Karpas-422 (cell line): Measurements from ENCODE around the gene CEBPE. TPM values are rescaled to one million over a fixed set of nuclear protein-coding genes. Genes with fewer than 3 reads are reported as not detected.
"Not testable (repeated sequence)": the region's sequence is repeated elsewhere in the genome, so short reads cannot be mapped to it uniquely, and the experiment has no call there.

Source experiments
- DNase-seq: peaks from one replicate; pipeline ENCODE4 v3.0.0-alpha.2; 2015
- H2AFZ ChIP-seq: fragments of 200-600 bp; sonication (generic); 2 replicates; pipeline ENCODE4 v1.6.1; 2014; ENCODE audit warnings: antibody characterized with exemption, low read length, mixed read lengths
- H3K27ac ChIP-seq: fragments of 200-600 bp; sonication (generic); 2 replicates; pipeline ENCODE4 v1.5.1; 2014; ENCODE audit warnings: mild to moderate bottlenecking, low read length, moderate library complexity
- H3K27me3 ChIP-seq: fragments of 200-600 bp; sonication (generic); 2 replicates; pipeline ENCODE4 v1.6.1; 2014; ENCODE audit warnings: low read length, mixed read lengths
- H3K36me3 ChIP-seq: fragments of 200-600 bp; sonication (generic); 2 replicates; pipeline ENCODE4 v1.6.1; 2014; ENCODE audit warnings: low read length, mixed read lengths; ENCODE audit not compliant: insufficient read depth
- H3K4me1 ChIP-seq: fragments of 200-600 bp; sonication (generic); 2 replicates; pipeline ENCODE4 v1.6.1; 2014; ENCODE audit warnings: mild to moderate bottlenecking, low read length, mixed read lengths
- H3K4me2 ChIP-seq: fragments of 200-600 bp; sonication (generic); 2 replicates; pipeline ENCODE4 v1.6.1; 2014; ENCODE audit warnings: low read length, low read depth, mild to moderate bottlenecking; ENCODE audit not compliant: poor library complexity, severe bottlenecking
- H3K4me3 ChIP-seq: fragments of 200-600 bp; sonication (generic); 2 replicates; pipeline ENCODE4 v1.5.1; 2014; ENCODE audit warnings: mild to moderate bottlenecking, antibody characterized with exemption, low read length, mixed read lengths
- H3K79me2 ChIP-seq: fragments of 200-600 bp; sonication (generic); 2 replicates; pipeline ENCODE4 v1.6.1; 2014; ENCODE audit warnings: mild to moderate bottlenecking, low read length, mixed read lengths
- H3K9ac ChIP-seq: fragments of 200-600 bp; sonication (generic); 2 replicates; pipeline ENCODE4 v1.6.0; 2014; ENCODE audit warnings: low read length
- H3K9me2 ChIP-seq: fragments of 200-600 bp; sonication (generic), shearing (Covaris generic); replicated peaks from 2 replicates; pipeline ENCODE4 v1.6.0; 2014; ENCODE audit warnings: mild to moderate bottlenecking, low read length, moderate library complexity; ENCODE audit not compliant: insufficient read depth
- H3K9me3 ChIP-seq: fragments of 300-700, 200-600 bp; sonication (generic); 2 replicates; pipeline ENCODE4 v1.6.1; 2014; ENCODE audit warnings: low read length, mixed read lengths
- H4K20me1 ChIP-seq: fragments of 200-600 bp; sonication (generic); 2 replicates; pipeline ENCODE4 v1.6.1; 2014; ENCODE audit warnings: mild to moderate bottlenecking, antibody characterized with exemption, low read length, low read depth; ENCODE audit not compliant: insufficient read depth
- total RNA-seq: library from RNA; depleted of rRNA; stranded (reverse); fragments of >200 nt; shearing (Covaris generic); gene quantifications from 2 replicates; pipeline ENCODE4 v1.2.3, GENCODE V29; 2014; ENCODE audit warnings: low replicate concordance

The CEBPE gene
- total RNA-seq, 1 experiment from 2014 or later, result not detected

DNA sequence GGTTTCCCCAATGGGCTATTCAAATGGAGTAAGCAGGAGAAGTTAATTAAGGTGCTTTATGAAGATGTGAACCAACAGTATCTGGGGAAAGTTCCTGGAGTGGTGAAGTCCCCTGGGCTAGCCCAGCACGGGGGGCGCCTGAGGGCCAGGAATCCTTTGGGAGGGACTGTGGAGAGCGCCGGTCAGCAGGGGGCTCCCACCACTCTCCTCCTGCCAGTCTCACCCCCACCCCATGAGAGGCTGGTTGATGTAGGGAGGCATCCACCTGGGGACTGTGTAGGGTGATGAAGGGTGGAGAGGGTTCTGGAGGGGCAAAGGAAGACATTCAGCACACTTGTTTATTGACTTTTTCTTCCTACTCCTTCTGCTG, 4.4 kb downstream of the CEBPE start:
- Histone ChIP-seq H3K9ac (no peak overlapping the region), H3K4me2 (no peak overlapping the region), H3K36me3 (no peaks in the 10 kb centered on the region), H3K27ac (no peak overlapping the region), H3K4me1 (peaks cover 14% of the 10 kb centered on the region), H3K27me3 (no peaks in the 10 kb centered on the region), H4K20me1 (no peaks in the 10 kb centered on the region), H3K9me2 (no peaks in the 10 kb centered on the region), H3K9me3 (no peaks in the 10 kb centered on the region), H3K4me3 (no peak overlapping the region), H2AFZ (no peak overlapping the region), H3K79me2 (no peaks in the 10 kb centered on the region)
- DNase-seq, result no peak

- Histone ChIP-seq H3K9me3 (no peaks in the 10 kb centered on the region), H3K4me3 (no peak overlapping the region), H2AFZ (no peak overlapping the region), H3K9me2 (no peaks in the 10 kb centered on the region), H3K4me2 (no peak overlapping the region), H3K27ac (no peak overlapping the region), H3K4me1 (peaks cover 9% of the 10 kb centered on the region), H4K20me1 (no peaks in the 10 kb centered on the region), H3K9ac (no peak overlapping the region), H3K27me3 (no peaks in the 10 kb centered on the region), H3K79me2 (no peaks in the 10 kb centered on the region), H3K36me3 (no peaks in the 10 kb centered on the region)
- no peak for DNase-seq
Observed at GRCh38 chr14:23114120-23114458, 5.0 kb downstream of the CEBPE start.

GRCh38 chr14:23113431-23114119, 5.5 kb downstream of the CEBPE start:
- Histone ChIP-seq H3K79me2 (no peaks in the 10 kb centered on the region), H3K27ac (no peak overlapping the region), H3K27me3 (no peaks in the 10 kb centered on the region), H2AFZ (no peak overlapping the region), H3K4me3 (no peak overlapping the region), H3K9me2 (no peaks in the 10 kb centered on the region), H4K20me1 (no peaks in the 10 kb centered on the region), H3K4me2 (no peak overlapping the region), H3K4me1 (peaks cover 8% of the 10 kb centered on the region), H3K36me3 (no peaks in the 10 kb centered on the region), H3K9ac (no peak overlapping the region), H3K9me3 (no peaks in the 10 kb centered on the region)
- no peak for DNase-seq

- Histone ChIP-seq H3K9me3 (no peaks in the 10 kb centered on the region), H3K27ac (no peak overlapping the region), H3K4me2 (no peak overlapping the region), H3K4me1 (peaks cover 8% of the 10 kb centered on the region), H3K4me3 (no peak overlapping the region), H3K79me2 (no peaks in the 10 kb centered on the region), H3K9me2 (no peaks in the 10 kb centered on the region), H4K20me1 (no peaks in the 10 kb centered on the region), H2AFZ (no peak overlapping the region), H3K27me3 (no peaks in the 10 kb centered on the region), H3K9ac (no peak overlapping the region), H3K36me3 (no peaks in the 10 kb centered on the region)
- DNase-seq, result no peak
Observed at GRCh38 chr14:23112359-23113178, 6.5 kb downstream of the CEBPE start.

DNA sequence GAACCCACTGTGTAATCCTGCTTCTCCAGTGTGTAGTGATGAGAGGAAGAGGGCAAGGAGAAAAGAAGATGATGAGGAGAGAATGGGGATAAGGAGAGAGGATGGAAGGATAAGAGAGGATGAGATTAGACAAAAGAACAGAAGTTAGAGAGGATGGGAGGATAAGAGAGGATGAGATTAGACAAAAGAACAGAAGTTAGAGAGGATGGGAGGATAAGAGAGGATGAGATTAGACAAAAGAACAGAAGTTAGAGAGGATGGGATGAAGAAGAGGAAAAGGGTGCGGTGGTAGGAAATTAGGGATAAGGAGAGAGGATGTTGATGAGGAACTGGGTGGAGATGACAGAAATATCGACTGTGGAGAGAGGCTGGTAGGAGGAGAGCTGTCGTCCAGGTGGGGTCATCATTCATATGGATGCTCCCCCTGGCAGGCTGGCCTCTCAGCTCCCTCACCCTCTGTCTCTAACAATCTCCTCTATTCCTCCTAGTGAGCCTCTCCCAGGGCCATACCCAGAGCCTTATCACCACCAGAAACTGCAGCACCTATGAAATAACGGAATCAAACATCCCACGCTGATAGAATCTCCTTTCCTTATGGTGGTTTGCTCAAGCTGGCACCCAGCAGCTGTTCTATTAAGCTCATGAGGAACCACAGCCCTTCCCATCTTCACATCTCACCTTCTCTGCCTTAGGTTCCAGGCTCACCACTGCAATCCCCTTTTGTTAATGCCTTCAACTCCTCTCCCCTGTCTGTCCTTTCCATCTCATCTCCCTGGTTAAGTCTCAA, 8.3 kb downstream of the CEBPE start:
- Histone ChIP-seq H3K9me2 (no peaks in the 10 kb centered on the region), H3K4me2 (no peak overlapping the region), H2AFZ (no peak overlapping the region), H3K27me3 (no peaks in the 10 kb centered on the region), H4K20me1 (no peaks in the 10 kb centered on the region), H3K4me1 (peaks cover 8% of the 10 kb centered on the region), H3K4me3 (no peak overlapping the region), H3K9ac (no peak overlapping the region), H3K79me2 (no peaks in the 10 kb centered on the region), H3K36me3 (no peaks in the 10 kb centered on the region), H3K9me3 (no peaks in the 10 kb centered on the region), H3K27ac (no peak overlapping the region)
- DNase-seq, result no peak

DNA sequence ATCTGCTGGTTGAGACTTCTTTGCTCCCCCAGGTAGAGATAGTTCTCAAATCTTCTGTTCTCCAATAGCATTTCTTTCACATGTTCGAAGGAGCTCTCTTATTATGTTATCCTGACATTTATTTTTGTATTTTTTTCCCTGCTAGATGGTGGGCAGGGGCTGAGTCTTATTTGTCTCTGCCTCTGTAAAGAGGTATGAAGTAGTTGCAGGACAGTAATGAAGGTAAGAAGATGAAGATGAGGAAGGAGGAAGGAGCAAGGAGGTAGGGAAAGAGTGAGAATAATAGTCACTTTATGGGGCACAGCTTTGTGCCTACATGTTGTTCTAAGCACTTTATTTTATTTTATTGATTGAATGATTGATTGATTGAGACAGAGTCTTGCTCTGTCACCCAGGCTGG, 9.3 kb downstream of the CEBPE start:
- no peak overlapping the region for H2AFZ ChIP-seq
- no peaks in the 10 kb centered on the region for H3K9me3 ChIP-seq
- H3K36me3 ChIP-seq, result no peaks in the 10 kb centered on the region
- peaks cover 4% of the 10 kb centered on the region; the same call in 1 of the 2 replicates for H3K4me1 ChIP-seq
- H3K79me2 ChIP-seq, result no peaks in the 10 kb centered on the region
- no peak overlapping the region for H3K27ac ChIP-seq
- no peak overlapping the region for H3K9ac ChIP-seq
- H4K20me1 ChIP-seq, result no peaks in the 10 kb centered on the region
- H3K4me2 ChIP-seq, result no peak overlapping the region
- no peaks in the 10 kb centered on the region for H3K9me2 ChIP-seq
- no peaks in the 10 kb centered on the region for H3K27me3 ChIP-seq
- H3K4me3 ChIP-seq, result no peak overlapping the region
- DNase-seq, result no peak

DNA sequence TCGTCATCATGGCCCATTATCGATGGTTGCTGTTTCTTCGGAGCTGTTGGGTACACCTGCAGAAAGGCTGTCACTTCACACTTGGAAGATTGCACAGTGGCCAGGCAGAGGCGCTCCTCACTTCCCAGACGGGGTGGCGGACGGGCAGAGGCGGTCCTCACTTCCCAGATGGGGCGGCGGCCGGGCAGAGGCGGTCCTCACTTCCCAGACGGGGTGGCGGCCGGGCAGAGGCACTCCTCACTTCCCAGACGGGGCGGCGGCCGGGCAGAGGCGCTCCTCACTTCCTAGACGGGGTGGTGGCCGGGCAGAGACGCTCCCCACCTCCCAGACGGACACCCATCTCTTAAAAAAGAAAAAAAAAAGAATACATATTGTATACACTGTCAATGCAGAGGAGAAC, 10.9 kb downstream of the CEBPE start:
- not testable (repeated sequence) for DNase-seq, H3K4me3 ChIP-seq, H3K4me1 ChIP-seq

GRCh38 chr14:23107620-23108019, 11.4 kb downstream of the CEBPE start:
- H3K27me3 ChIP-seq, H3K36me3 ChIP-seq, H2AFZ ChIP-seq, H3K4me1 ChIP-seq, H3K4me2 ChIP-seq, H3K9me2 ChIP-seq, DNase-seq, H3K79me2 ChIP-seq, H3K9me3 ChIP-seq, H4K20me1 ChIP-seq, H3K9ac ChIP-seq, H3K27ac ChIP-seq, H3K4me3 ChIP-seq: not testable (repeated sequence)

More for the DNA sequence above, 10.9 kb downstream of the CEBPE start:
- not testable (repeated sequence) for H3K27me3 ChIP-seq, H3K27ac ChIP-seq, H2AFZ ChIP-seq, H4K20me1 ChIP-seq, H3K79me2 ChIP-seq, H3K9ac ChIP-seq, H3K9me3 ChIP-seq, H3K4me2 ChIP-seq, H3K36me3 ChIP-seq, H3K9me2 ChIP-seq
